ENCODE measurements around the gene CELF1. TPM values are rescaled to one million over a fixed set of nuclear protein-coding genes. Genes with fewer than 3 reads are reported as not detected.

The CELF1 gene
- total RNA-seq, 6 experiments from 2014 or later = 66.3 to 86.5 (median 71.7) TPM

DNA sequence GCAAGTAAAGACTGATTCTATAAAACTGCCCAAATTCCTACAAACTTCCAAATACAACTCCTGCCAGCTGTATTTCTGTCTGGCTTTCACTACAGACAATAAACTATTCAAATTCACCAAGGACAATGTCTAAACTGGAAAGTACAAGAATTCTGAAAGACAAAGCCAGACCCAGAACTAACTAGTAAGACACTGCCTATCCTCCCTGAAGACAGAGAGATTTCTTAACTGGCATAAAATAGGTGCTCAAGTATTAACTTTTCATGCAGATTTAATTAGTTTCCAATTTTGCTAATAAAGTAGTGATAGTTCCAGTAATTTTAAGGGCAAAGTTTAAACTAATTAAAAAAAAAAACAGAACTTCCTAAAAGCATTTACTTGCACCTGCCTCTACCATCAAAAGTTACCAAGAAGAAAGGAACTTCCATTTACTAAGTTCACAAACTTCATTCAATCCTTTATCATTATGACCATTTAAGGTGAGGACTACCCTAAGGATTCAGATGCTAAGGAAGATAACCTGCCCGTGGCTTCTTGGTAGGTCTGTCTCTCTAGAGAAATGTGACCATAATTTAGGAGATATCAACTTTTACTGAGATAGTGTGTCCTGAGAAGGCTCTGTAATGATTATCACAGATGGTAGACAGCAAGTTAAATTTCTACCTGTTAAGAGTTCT, 45.2 kb downstream of the CELF1 start:
- no peak for DNase-seq
- Histone ChIP-seq H3K4me1 (peaks cover 0 to 27% (median 15%) of the 10 kb centered on the region in 4 donors), H3K27ac (no peak overlapping the region), H3K27me3 (no peaks in the 10 kb centered on the region), H3K4me3 (no peak overlapping the region), H3K36me3 (no peaks in the 10 kb centered on the region), H3K9me3 (no peaks in the 10 kb centered on the region)
- TF ChIP-seq POLR2A (IDR thresholded peaks at IDR 0.05) (no peak), CTCF (IDR thresholded peaks at IDR 0.05) (no peak)
- no peak for ATAC-seq
- intact Hi-C loops (cut with DNase I) = no loop called here
- 80% methylated on average over 1 of the region's 1 CpG for WGBS (ENCODE audit: insufficient coverage, low coverage, low lambda C conversion rate, missing lambda C conversion rate)

- ATAC-seq = no peak
- 64% methylated on average over 10 of the region's 10 CpGs for WGBS (ENCODE audit: insufficient coverage, low coverage, low lambda C conversion rate, missing lambda C conversion rate)
- no peaks in the 10 kb centered on the region for H3K9me3 ChIP-seq
- intact Hi-C loops (cut with DNase I) = no loop called here
- TF ChIP-seq CTCF (IDR thresholded peaks at IDR 0.05) = no peak
- TF ChIP-seq POLR2A (IDR thresholded peaks at IDR 0.05) = no peak
- peaks cover 0 to 27% (median 15%) of the 10 kb centered on the region in 4 donors for H3K4me1 ChIP-seq
- no peak for DNase-seq
- H3K27me3 ChIP-seq = no peaks in the 10 kb centered on the region
- H3K36me3 ChIP-seq = peaks cover 0 to 3% (median 0%) of the 10 kb centered on the region in 4 donors
- H3K27ac ChIP-seq = no peak overlapping the region
- no peak overlapping the region for H3K4me3 ChIP-seq
Measured at GRCh38 chr11:47506795-47507562, 46.0 kb downstream of the CELF1 start.

DNA sequence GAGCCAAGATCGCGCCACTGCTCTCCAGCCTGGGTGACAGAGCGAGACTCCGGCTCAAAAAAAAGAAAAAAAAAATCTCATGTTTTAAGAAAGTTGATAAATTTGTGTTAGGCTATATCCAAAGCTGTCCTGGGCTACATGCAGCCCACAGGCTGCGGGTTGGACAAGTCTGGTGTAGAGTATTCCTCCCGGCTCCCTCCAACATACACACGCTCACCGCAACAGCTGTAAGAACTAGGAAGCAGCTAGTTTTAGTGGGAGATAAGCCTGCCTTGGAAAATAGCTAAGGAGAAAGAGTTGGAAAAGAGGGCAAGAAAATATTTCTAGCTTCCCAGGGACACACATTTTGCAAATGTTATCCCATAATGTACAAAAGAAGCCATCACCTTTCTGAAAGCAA, 46.6 kb downstream of the CELF1 start:
- H3K27me3 ChIP-seq = no peaks in the 10 kb centered on the region
- no peak overlapping the region for H3K4me3 ChIP-seq
- H3K4me1 ChIP-seq = peaks cover 0 to 30% (median 16%) of the 10 kb centered on the region in 4 donors
- no peaks in the 10 kb centered on the region for H3K9me3 ChIP-seq
- no peak for ATAC-seq
- H3K36me3 ChIP-seq = peaks cover 0 to 3% (median 0%) of the 10 kb centered on the region in 4 donors
- intact Hi-C loops (cut with DNase I) = no loop called here
- WGBS (ENCODE audit: insufficient coverage, low coverage, low lambda C conversion rate, missing lambda C conversion rate) = 91% methylated on average over 8 of the region's 8 CpGs
- no peak overlapping the region for H3K27ac ChIP-seq
- no peak for DNase-seq
- TF ChIP-seq POLR2A (IDR thresholded peaks at IDR 0.05) (no peak), CTCF (IDR thresholded peaks at IDR 0.05) (no peak)

- H3K9me3 ChIP-seq = no peaks in the 10 kb centered on the region
- 67% methylated on average over 1 of the region's 1 CpG for WGBS (ENCODE audit: insufficient coverage, low coverage, low lambda C conversion rate, missing lambda C conversion rate)
- no peak overlapping the region for H3K27ac ChIP-seq
- no peak overlapping the region for H3K4me3 ChIP-seq
- TF ChIP-seq CTCF (IDR thresholded peaks at IDR 0.05) (no peak), POLR2A (IDR thresholded peaks at IDR 0.05) (no peak)
- H3K4me1 ChIP-seq = peaks cover 0 to 39% (median 20%) of the 10 kb centered on the region in 4 donors
- no peak for ATAC-seq
- intact Hi-C loops (cut with DNase I) = no loop called here
- peaks cover 0 to 3% (median 0%) of the 10 kb centered on the region in 4 donors for H3K36me3 ChIP-seq
- DNase-seq = no peak
- no peaks in the 10 kb centered on the region for H3K27me3 ChIP-seq
Measured at GRCh38 chr11:47504910-47505309, 48.0 kb downstream of the CELF1 start.
